ENCODE data around the gene LRRN4. TPM values are rescaled to one million over a fixed set of nuclear protein-coding genes. Genes with fewer than 3 reads are reported as not detected.
"Not testable (repeated sequence)": the region's sequence is repeated elsewhere in the genome, so short reads cannot be mapped to it uniquely, and the experiment has no call there.

LRRN4 gene
- total RNA-seq, 3 donors from 2014 or later: 20.8 TPM; not detected in 2

DNA sequence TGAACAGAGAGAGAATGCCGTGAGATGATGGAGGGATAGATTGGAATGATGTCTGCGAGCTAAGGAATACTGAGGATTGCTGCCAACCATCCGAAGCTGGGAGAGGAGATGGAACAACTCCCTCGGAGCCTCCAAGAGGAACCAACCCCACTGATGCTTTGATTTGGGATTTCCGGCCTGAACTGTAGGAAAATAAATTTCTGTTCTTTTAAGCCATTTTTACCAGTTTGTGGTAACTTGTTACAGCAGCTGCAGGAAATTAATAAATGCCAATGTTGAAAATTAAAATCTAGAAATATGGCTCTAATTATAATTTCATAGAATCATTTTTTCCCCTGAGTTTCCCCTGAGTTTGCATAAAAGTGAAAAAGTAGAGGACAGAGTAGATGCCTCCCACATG lies 14.1 kb downstream of the LRRN4 start:
- no peaks in the 10 kb centered on the region for H3K4me1 ChIP-seq
- TF ChIP-seq POLR2A (IDR thresholded peaks at IDR 0.05): no peak
- no peak for TF ChIP-seq POLR2AphosphoS5 (IDR thresholded peaks at IDR 0.05)
- TF ChIP-seq, protein P1, sequence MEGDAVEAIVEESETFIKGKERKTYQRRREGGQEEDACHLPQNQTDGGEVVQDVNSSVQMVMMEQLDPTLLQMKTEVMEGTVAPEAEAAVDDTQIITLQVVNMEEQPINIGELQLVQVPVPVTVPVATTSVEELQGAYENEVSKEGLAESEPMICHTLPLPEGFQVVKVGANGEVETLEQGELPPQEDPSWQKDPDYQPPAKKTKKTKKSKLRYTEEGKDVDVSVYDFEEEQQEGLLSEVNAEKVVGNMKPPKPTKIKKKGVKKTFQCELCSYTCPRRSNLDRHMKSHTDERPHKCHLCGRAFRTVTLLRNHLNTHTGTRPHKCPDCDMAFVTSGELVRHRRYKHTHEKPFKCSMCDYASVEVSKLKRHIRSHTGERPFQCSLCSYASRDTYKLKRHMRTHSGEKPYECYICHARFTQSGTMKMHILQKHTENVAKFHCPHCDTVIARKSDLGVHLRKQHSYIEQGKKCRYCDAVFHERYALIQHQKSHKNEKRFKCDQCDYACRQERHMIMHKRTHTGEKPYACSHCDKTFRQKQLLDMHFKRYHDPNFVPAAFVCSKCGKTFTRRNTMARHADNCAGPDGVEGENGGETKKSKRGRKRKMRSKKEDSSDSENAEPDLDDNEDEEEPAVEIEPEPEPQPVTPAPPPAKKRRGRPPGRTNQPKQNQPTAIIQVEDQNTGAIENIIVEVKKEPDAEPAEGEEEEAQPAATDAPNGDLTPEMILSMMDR (IDR thresholded peaks at IDR 0.05): no peak
- no peak overlapping the region for H3K4me3 ChIP-seq
- H3K27me3 ChIP-seq: no peaks in the 10 kb centered on the region
- DNase-seq (ENCODE audit: low spot score in 2 of 2): no peak
- H3K9me3 ChIP-seq: no peaks in the 10 kb centered on the region
- H3K36me3 ChIP-seq: no peaks in the 10 kb centered on the region
- no peak overlapping the region for H3K27ac ChIP-seq
- intact Hi-C loops (cut with DNase I; ENCODE audit: low total_unique reads): no loop called here

DNA sequence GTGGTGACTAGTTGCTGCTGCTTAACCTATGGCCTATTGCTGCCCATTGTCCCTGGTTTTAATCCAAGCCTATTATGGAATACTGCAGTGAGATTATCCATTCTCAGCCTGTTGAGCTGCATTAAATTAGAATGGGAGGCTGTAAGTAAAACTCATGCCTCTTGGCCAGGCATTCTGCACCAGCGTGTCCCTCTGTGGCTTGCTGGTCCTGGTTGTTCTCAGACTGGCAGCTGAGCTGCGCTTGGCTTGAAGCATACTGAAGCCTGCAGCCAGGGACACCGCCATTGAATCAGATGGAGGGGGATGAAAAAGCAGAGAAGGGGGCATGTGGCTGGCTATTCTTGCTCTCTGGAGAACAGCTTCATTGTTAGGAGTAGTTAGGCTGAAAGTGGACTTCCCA lies 15.6 kb downstream of the LRRN4 start:
- no peak for DNase-seq (ENCODE audit: low spot score in 2 of 2)
- TF ChIP-seq POLR2A (IDR thresholded peaks at IDR 0.05): no peak
- TF ChIP-seq, protein P1 (IDR thresholded peaks at IDR 0.05): no peak
- no peak for TF ChIP-seq POLR2AphosphoS5 (IDR thresholded peaks at IDR 0.05)
- no peaks in the 10 kb centered on the region for H3K9me3 ChIP-seq
- no peak overlapping the region for H3K4me3 ChIP-seq
- H3K36me3 ChIP-seq: no peaks in the 10 kb centered on the region
- no peak overlapping the region for H3K27ac ChIP-seq
- no peaks in the 10 kb centered on the region for H3K27me3 ChIP-seq
- H3K4me1 ChIP-seq: no peaks in the 10 kb centered on the region
- intact Hi-C loops (cut with DNase I; ENCODE audit: low total_unique reads): no loop called here

DNA sequence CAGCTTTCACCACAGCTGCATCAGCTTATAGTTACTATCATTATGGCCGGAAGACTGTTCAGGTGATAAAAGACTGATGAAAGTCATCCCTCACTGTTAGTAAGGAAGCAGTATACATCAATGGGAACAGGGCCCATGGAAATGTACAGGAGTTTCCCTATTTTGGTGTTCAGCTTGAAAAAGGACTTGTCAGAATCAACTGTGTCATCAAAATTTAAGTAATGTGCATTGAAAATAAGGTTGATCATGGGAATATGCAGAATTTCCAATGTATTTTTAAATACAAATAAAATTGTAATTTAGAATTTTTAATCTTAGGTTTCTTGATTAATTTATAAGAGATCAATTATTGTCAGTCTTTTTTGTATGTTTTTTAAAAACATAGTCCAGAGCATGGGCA lies 16.8 kb downstream of the LRRN4 start:
- H3K4me1 ChIP-seq: no peaks in the 10 kb centered on the region
- no peaks in the 10 kb centered on the region for H3K9me3 ChIP-seq
- H3K4me3 ChIP-seq: no peak overlapping the region
- no peak overlapping the region for H3K27ac ChIP-seq
- TF ChIP-seq POLR2A (IDR thresholded peaks at IDR 0.05) (no peak), POLR2AphosphoS5 (IDR thresholded peaks at IDR 0.05) (no peak)
- TF ChIP-seq, protein P1 (IDR thresholded peaks at IDR 0.05): no peak
- H3K27me3 ChIP-seq: no peaks in the 10 kb centered on the region
- intact Hi-C loops (cut with DNase I; ENCODE audit: low total_unique reads): no loop called here
- H3K36me3 ChIP-seq: no peaks in the 10 kb centered on the region
- DNase-seq (ENCODE audit: low spot score in 2 of 2): no peak

DNA sequence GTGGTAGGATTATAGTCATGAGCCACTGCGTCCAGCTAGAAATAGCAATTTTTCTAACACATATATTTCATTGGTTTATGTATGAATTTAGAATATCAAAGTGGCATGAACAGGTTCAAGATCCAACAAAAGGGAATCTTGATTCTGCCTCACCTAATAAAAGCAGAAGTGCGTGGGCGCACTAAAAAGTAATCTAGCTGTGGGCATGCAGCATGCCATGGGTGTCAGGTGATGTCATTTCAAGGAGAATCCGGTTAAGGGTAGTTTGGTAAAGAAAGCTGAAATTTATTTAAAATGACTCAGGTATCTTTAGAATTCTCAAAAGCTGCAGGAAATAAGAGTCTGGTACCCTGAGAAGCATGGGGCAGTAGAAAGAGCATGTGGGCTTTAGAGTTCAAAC lies 17.6 kb downstream of the LRRN4 start:
- intact Hi-C loops (cut with DNase I; ENCODE audit: low total_unique reads): no loop called here
- Histone ChIP-seq H3K36me3 (no peaks in the 10 kb centered on the region), H3K27ac (no peak overlapping the region), H3K4me1 (no peaks in the 10 kb centered on the region), H3K27me3 (no peaks in the 10 kb centered on the region), H3K9me3 (no peaks in the 10 kb centered on the region), H3K4me3 (no peak overlapping the region)
- DNase-seq (ENCODE audit: low spot score in 2 of 2): no peak
- no peak for TF ChIP-seq POLR2A (IDR thresholded peaks at IDR 0.05)
- TF ChIP-seq, protein P1 (IDR thresholded peaks at IDR 0.05): no peak
- no peak for TF ChIP-seq POLR2AphosphoS5 (IDR thresholded peaks at IDR 0.05)

GRCh38 chr20:6034134-6034969 lies 19.5 kb downstream of the LRRN4 start:
- TF ChIP-seq POLR2A (IDR thresholded peaks at IDR 0.05): no peak
- H3K27ac ChIP-seq: no peak overlapping the region
- H3K4me3 ChIP-seq: no peak overlapping the region
- H3K27me3 ChIP-seq: no peaks in the 10 kb centered on the region
- H3K36me3 ChIP-seq: no peaks in the 10 kb centered on the region
- no peaks in the 10 kb centered on the region for H3K9me3 ChIP-seq
- DNase-seq (ENCODE audit: low spot score in 2 of 2): no peak
- H3K4me1 ChIP-seq: no peaks in the 10 kb centered on the region
- intact Hi-C loops (cut with DNase I; ENCODE audit: low total_unique reads): loop anchor here (5.0 kb wide), 1 partner anchor 1057 kb away; no protein-coding TSS in a partner anchor

GRCh38 chr20:6032907-6033306 lies 21.0 kb downstream of the LRRN4 start:
- not testable (repeated sequence) for H3K4me1 ChIP-seq; H3K4me3 ChIP-seq; H3K27ac ChIP-seq; DNase-seq (ENCODE audit: low spot score in 2 of 2); H3K9me3 ChIP-seq; H3K36me3 ChIP-seq; H3K27me3 ChIP-seq
- intact Hi-C loops (cut with DNase I; ENCODE audit: low total_unique reads): loop anchor here (5.0 kb wide), 1 partner anchor 1056 kb away; no protein-coding TSS in a partner anchor
